MCF 10A (cell line): ENCODE data around the gene GSTCD. TPM values are rescaled to one million over a fixed set of nuclear protein-coding genes. Genes with fewer than 3 reads are reported as not detected.
A peak's percentile ranks its signal among the peaks of the same experiment; 100 is the strongest.
"Not testable (repeated sequence)": the region's sequence is repeated elsewhere in the genome, so short reads cannot be mapped to it uniquely, and the experiment has no call there.

Experiments used
- BruUV-seq: library from RNA; stranded (reverse); fragments of 400-500 nt; replicated peaks from 2 replicates; lab custom pipeline; 2021; lab: Mats Ljungman, UMichigan
- CTCF ChIA-PET: fragments of 300-600 bp; sonication (Branson Sonifier 250); formaldehyde crosslinking; extraction: SDS; loops from one replicate; lab custom pipeline; 2021; ENCODE audit warnings: antibody characterized with exemption, inconsistent platforms; lab: Yijun Ruan, JAX
- POLR2A ChIA-PET: fragments of 300-600, 350-650 bp; sonication (Branson Sonifier 250); formaldehyde crosslinking; extraction: SDS; loops from one replicate; lab custom pipeline; 2020; ENCODE audit warnings: antibody characterized with exemption, inconsistent platforms; lab: Yijun Ruan, JAX
- DNase-seq: peaks from one replicate; pipeline ENCODE4 v3.0.0-alpha.2; 2018; ENCODE audit not compliant: unreplicated experiment
- H3K27ac Mint-ChIP-seq: one replicate; pipeline ENCODE4 v1.8.0; 2022; ENCODE audit warnings: mild to moderate bottlenecking, low read depth, mixed read lengths; ENCODE audit not compliant: unreplicated experiment
- H3K27me3 Mint-ChIP-seq: one replicate; pipeline ENCODE4 v1.8.0; 2022; ENCODE audit warnings: mixed read lengths; ENCODE audit not compliant: insufficient read depth, unreplicated experiment
- H3K36me3 Mint-ChIP-seq: one replicate; pipeline ENCODE4 v1.8.0; 2022; ENCODE audit warnings: mild to moderate bottlenecking, moderate library complexity, mixed read lengths; ENCODE audit not compliant: insufficient read depth, unreplicated experiment
- H3K4me1 Mint-ChIP-seq: one replicate; pipeline ENCODE4 v1.8.0; 2022; ENCODE audit warnings: mixed read lengths; ENCODE audit not compliant: insufficient read depth, unreplicated experiment
- H3K4me3 Mint-ChIP-seq: one replicate; pipeline ENCODE4 v1.8.0; 2022; ENCODE audit warnings: mild to moderate bottlenecking, moderate library complexity, mixed read lengths; ENCODE audit not compliant: unreplicated experiment
- H3K9me3 Mint-ChIP-seq: one replicate; pipeline ENCODE4 v1.8.0; 2022; ENCODE audit warnings: mixed read lengths; ENCODE audit not compliant: unreplicated experiment
- CTCF ChIP-seq: fragments of 200-600 bp; IDR thresholded peaks from one replicate; pipeline ENCODE4 v1.8.0; 2022; ENCODE audit warnings: antibody characterized with exemption, mild to moderate bottlenecking; ENCODE audit not compliant: unreplicated experiment
- intact Hi-C: fragments of 100-400 bp; cut with micrococcal nuclease; formaldehyde crosslinking; loops from 2 replicates; pipeline ENCODE4 v1.14.1; 2022
- total RNA-seq: library from RNA; stranded (reverse); gene quantifications from 2 replicates; pipeline ENCODE4 v1.2.3, GENCODE V29; 2022

Gene GSTCD
- total RNA-seq, 1 experiment from 2014 or later, result 16.3 TPM

GRCh38 chr4:105851196-105851595 is 142.6 kb downstream of the GSTCD start:
- Mint-ChIP-seq H3K4me3 (no peak overlapping the region), H3K36me3 (no peaks in the 10 kb centered on the region), H3K27ac (no peak overlapping the region), H3K9me3 (peaks cover 15% of the 10 kb centered on the region), H3K4me1 (no peaks in the 10 kb centered on the region), H3K27me3 (no peaks in the 10 kb centered on the region)
- no peak for DNase-seq
- intact Hi-C loops, result no loop called here
- no TSS peak for BruUV-seq
- CTCF ChIA-PET, result no interaction called here
- TF ChIP-seq CTCF, result no peak
- POLR2A ChIA-PET, result no interaction called here

- H3K27ac Mint-ChIP-seq, H3K4me1 Mint-ChIP-seq, BruUV-seq, H3K27me3 Mint-ChIP-seq, intact Hi-C loops, POLR2A ChIA-PET, CTCF ChIA-PET, DNase-seq, H3K36me3 Mint-ChIP-seq, H3K4me3 Mint-ChIP-seq: not testable (repeated sequence)
- peaks cover 23% of the 10 kb centered on the region for H3K9me3 Mint-ChIP-seq
Observed at GRCh38 chr4:105852230-105852629, 143.6 kb downstream of the GSTCD start.

GRCh38 chr4:105858466-105859040 is 150.0 kb downstream of the GSTCD start:
- peaks cover 35% of the 10 kb centered on the region for H3K9me3 Mint-ChIP-seq
- TF ChIP-seq CTCF, result no peak
- H3K4me1 Mint-ChIP-seq, result peaks cover 6% of the 10 kb centered on the region
- ChIA-PET POLR2A (no interaction called here), CTCF (interaction anchor here (0.6 kb wide), 1 partner anchor 405 kb away, joined by 4 read pairs; no protein-coding TSS in a partner anchor)
- no peak overlapping the region for H3K4me3 Mint-ChIP-seq
- intact Hi-C loops, result no loop called here
- H3K36me3 Mint-ChIP-seq, result no peaks in the 10 kb centered on the region
- H3K27ac Mint-ChIP-seq, result peak overlapping the region; percentile 92
- no TSS peak for BruUV-seq
- H3K27me3 Mint-ChIP-seq, result no peaks in the 10 kb centered on the region
- no peak for DNase-seq

- DNase-seq, result peak; percentile 65
- intact Hi-C loops, result no loop called here
- no TSS peak for BruUV-seq
- H3K27ac Mint-ChIP-seq, result peak overlapping the region; percentile 92
- H3K27me3 Mint-ChIP-seq, result no peaks in the 10 kb centered on the region
- TF ChIP-seq CTCF, result no peak
- peaks cover 6% of the 10 kb centered on the region for H3K4me1 Mint-ChIP-seq
- ChIA-PET POLR2A (no interaction called here), CTCF (interaction anchor here (0.6 to 0.7 kb wide), 4 partner anchors 16 to 406 kb away, joined by 3 to 4 read pairs (median 3); no protein-coding TSS in a partner anchor)
- H3K36me3 Mint-ChIP-seq, result no peaks in the 10 kb centered on the region
- H3K9me3 Mint-ChIP-seq, result peaks cover 31% of the 10 kb centered on the region
- no peak overlapping the region for H3K4me3 Mint-ChIP-seq
Observed at GRCh38 chr4:105859233-105859632, 150.6 kb downstream of the GSTCD start.
